OCI-M2 (cell line): Measurements from ENCODE around the gene KCNQ1.

Source experiments
- DNase-seq: peaks from one replicate; lab custom pipeline; 2025; ENCODE audit not compliant: unreplicated experiment; lab: John Stamatoyannopoulos, UW

The KCNQ1 gene

GRCh38 chr11:2739531-2740274 lies 294.9 kb downstream of the KCNQ1 start:
- DNase-seq, result no peak

DNA sequence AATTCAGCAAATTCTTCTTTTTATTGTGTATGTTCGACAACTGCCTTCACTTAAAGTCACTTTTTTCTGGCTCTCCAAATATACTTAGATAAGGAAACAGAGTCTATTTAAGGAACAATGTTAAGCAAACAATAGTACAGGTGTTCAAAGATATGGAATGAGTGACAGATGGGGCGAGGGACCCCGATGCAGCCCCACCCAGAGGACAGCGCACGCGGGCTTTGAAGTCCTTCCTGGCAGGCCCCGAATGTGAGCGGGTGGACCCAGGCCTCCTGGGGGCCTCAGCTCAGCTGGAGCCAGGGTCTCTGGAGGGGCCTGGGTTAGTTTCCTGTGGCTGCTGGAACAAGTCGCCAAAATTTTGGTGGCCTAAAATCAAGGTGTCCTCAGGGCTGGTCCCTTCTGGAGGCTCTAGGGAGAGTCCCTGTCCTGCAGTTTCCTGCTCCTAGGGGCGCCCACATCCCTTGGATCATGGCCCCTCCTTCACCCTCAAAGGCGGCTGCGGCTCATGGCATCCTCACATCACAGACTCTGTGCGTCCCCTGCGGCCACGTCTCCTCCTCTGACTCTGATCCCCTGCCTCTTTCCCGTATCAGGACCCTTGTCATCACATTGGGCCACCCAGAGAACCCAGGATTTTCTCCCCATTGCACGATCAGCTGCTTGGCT lies 295.6 kb downstream of the KCNQ1 start:
- no peak for DNase-seq

DNA sequence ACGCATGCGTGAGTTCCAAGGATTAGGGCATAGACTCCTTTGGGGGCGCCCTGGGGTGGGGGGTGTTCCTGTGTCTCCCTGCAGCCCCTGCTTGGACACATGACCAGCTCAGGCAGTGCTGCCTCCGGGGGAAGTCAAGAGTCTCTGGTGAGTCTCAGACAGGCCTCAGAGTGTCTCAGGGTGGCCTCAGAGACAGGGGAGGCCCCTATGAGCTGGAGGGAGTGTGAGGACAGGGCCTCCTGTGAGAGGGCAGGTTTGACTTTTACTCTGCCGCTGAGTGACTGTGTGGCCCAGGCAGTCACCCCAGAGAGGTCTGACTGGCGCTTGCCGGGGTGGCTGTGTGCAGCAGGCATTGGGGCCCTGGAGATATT lies 296.2 kb downstream of the KCNQ1 start:
- DNase-seq, result no peak

DNA sequence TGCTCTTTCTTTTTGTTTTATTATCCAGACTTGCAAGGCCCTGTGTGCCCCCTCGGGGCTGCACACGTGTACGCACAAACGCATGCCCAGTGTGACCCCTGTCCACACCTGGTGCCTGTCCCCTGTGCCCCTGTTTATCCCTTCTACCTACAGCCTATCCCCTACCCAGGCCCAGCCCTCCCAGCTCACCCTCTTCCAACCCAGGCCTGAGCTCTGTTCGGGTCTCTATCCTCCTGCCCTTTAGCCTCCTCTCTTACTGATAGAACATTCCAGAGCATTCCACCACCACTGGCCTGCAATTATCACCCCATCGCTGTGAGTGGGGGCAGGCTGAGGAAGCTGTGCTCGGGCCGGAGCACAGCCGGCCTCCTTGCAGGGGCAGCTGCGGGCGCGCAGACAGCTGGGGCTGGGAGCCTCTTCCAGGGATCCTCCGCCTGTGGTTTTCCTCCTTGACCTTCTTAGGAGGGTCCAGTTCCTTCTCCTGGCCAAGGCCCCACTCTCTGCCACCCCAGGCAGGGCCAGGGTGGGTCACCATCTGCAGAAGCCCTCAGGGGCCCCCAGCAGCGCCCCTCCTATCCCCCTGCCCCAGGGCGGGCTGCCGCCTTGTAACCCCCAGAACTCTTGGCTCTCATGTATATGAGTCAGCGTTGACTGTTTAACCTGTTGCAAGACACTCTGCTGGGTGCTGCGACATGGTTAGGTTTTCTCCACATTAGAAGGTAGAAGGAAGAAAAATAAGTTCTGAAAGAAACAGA lies 296.7 kb downstream of the KCNQ1 start:
- DNase-seq, result no peak

GRCh38 chr11:2742201-2742600 lies 297.4 kb downstream of the KCNQ1 start:
- no peak for DNase-seq

DNA sequence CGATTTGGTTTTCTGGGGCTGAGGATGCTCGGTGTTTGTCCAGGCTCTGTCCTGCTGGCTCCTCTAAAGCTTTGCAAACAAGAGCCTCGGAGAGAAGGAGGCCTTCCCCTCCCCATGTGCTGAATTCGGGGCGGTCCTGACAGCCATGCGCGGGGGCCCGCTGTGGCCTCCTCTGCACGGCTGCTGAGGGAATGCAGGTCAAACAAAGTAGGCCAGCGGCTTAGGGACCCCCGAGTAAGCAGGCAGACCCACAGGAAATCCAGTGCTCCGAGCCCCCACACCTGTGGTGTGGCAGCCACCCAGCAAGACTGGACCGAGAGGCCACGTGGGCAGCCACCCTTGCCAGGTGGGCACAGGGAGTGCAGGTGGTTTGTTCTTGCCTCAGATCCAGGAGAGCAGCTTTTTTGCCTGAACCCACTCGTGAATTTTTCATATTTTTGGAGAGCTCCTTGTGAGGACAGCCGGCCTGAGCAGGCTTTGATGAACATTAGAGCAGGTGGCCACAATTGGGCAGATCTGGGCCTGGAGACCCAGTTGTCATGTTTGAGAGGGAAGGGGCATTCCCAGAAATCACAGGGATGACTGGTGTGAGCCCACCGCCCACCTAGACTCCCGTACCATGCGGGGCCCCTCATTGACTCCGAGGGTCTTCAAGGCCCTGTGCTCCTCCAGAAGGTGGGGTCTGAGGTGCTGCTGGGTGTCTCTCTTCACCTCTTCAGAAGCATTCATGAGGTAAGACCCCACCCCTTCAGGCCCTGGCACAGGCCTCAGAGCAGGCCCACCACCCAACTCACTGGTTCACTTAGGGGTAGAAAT lies 298.0 kb downstream of the KCNQ1 start:
- no peak for DNase-seq

DNA sequence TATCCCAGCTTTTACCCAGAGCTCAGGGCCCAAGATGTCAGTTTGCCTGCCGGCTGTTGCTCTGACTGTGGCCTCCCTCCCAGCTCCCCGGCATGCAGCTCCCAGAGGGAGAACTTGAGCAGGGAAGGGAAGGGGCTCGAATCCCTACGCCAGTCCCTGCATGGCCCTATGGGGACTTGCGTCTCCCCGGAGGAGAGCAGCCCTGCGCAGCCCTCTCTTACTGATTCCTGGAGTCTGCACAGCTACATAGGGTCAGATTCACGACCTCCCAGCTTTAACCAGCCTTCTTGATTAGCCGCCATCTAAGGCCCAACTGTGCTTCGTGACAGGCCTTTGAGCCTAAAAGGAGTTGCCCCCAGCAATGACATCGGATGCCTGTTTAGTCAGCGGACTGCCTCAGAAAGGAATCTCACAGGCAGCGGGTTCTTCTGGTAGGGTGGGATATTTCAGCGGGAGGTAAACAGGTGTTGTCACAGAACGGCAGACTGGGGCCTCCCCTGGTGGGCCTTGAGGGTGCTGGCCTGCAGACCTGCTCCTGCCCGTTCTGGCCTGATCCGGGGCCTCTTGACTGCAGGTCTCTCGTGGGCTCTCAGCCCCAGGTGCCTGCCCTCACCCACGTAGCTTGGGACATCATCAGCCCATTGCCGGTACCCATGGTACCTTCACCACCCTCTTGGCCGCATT lies 298.8 kb downstream of the KCNQ1 start:
- no peak for DNase-seq

DNA sequence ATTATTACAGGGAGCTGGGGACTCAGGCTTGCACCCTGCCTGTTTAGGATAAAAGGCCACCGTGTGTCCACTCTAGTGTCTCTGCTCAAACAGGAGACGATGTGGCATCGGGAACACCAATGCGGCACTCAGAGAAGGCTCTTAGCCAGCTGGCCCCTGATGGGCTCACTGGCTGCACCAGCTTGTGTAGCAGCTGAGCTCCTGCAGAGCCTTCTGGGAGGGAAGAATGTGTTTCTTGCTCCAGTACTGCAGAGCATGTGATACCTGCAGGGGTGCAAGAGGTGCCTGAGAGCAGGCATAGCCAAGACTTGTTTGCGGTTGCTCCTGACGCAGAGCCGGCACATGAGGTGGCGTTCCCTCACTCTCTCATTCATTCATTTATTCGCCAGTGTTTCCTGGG lies 299.4 kb downstream of the KCNQ1 start:
- no peak for DNase-seq

GRCh38 chr11:2745511-2745910 lies 300.7 kb downstream of the KCNQ1 start:
- DNase-seq, result no peak

DNA sequence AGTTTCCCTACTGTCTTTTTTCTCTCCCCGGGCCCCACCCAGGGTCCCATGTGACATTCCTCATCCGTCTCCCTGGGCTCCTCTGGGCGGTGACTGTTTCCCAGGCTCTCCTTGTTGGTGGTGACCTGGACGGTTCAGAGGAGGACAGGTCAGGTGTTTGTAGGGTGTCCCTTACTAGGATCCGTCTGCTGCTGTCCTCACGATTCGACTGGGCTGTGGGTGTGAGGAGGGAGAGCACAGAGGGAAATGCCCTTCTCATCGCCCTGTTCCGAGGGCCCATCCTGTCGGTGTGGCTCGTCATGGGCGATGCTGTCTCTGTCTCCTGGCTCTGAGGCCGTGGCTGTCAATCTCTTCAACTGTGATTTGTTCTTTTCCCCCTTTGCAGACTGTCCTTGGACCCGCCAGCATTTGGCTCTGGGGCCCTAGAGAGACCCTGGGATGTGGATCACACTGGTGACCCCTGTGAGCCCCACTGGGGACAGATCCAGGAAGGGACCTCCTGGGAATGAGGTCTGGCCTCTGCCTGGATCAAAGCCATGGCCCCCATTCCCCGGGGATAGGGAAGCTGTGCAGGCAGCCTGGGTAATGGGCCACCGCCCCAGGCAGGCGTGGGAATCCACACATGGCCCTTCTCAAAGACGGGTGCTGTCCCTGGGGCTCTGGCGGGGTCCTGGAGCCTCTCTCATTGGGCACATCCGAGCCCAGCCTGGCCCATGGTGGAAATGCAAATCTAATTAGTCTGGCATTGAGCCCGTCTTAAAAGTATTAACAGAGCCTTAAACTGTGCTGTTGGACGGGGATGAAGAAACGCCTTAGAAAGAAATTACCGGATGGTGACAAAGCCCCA lies 301.8 kb downstream of the KCNQ1 start:
- DNase-seq, result no peak

- DNase-seq, result no peak
These were observed 302.6 kb downstream of the KCNQ1 start for GRCh38 chr11:2747248-2748027.

- no peak for DNase-seq
These were observed 303.4 kb downstream of the KCNQ1 start for GRCh38 chr11:2748061-2748813.

DNA sequence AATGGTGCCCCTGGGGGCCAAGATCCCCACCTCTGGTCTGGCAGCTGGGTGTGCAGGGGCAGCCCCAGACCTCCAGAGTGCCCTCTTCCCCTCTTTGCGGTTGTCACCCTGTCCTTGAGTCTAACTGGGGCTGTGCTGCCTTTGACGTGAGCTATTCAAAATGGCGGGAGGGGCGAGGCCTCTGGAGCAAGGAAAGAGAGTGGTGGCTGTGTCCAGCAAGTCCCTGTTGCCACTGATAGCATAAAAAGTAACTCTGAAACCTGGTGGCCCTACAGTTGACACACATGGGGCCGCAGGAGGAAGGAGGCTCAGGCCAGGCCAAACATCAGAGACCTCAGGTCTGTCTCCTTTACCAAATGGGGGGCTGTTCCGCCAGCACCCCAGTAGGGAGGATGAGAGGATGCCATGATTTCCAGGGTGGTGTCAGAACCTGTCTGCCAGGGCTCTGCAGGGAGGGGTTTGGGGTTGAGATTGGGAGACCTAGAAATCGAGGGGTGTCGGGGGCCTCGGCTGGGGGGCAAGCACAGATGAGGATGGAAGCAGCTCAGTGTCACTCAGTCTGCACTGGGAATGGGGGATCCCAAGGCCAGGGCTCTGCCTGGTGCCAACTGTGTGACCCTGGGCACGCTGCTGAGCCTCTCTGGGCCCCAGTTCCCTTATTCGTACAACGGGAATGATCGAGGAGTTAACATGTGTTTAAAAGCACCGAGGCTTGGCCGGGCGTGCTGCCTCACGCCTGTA lies 304.2 kb downstream of the KCNQ1 start:
- no peak for DNase-seq

GRCh38 chr11:2750101-2750681 lies 305.4 kb downstream of the KCNQ1 start:
- no peak for DNase-seq

- DNase-seq, result no peak
These were observed 306.1 kb downstream of the KCNQ1 start for GRCh38 chr11:2750682-2751522.

DNA sequence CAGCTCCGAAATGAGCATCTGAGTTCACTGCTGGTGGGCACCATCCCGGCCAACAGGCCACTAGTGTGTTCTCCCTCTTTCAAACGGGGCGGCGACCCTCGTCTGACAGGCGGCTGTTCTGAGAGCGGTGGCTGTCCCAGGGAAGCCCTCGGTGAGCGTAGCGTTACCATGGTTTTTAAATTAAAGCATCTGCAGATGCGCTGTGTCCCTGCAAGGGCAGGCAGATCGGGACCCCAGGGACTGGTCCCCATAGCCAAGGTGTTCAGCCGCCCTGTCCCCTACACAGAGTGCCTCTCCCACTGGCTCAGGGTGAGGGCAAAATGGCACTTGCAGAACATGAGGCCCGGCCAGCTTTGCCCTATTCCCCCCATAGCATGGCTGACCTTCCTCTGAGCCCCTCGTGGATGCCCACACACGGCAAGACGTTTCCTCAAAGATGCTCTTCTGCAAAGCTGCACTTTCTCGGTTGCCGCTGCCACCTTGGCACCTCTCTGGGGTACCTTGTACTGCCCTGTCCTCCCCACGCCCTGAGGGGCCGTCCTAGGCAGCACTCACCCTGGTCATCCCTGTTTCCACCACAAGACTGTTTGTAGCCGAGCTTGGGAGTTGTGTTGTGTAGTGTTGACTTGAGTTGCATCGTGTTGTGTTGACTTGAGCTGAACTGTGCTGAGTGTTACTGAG lies 306.9 kb downstream of the KCNQ1 start:
- DNase-seq, result no peak
